HepG2 (cell line): ENCODE data around the gene PRPF38B. TPM values are rescaled to one million over a fixed set of nuclear protein-coding genes. Genes with fewer than 3 reads are reported as not detected.

Experiments
- EP300 ChIP-seq, 3 experiments: sonication (generic) in 1 of 3; formaldehyde crosslinking in 1 of 3; IDR thresholded peaks; 2 replicates each; pipeline versions ENCODE4 v1.5.1 to v1.6.1; 2011 to 2020; ENCODE audit warnings: low read depth in 2 of 3, low read length in 2 of 3, borderline replicate concordance in 1 of 3, improper control_type of control experiment in 1 of 3, mild to moderate bottlenecking in 1 of 3, missing genetic modification reagents in 1 of 3, moderate library complexity in 1 of 3
- TAF1 ChIP-seq: sonication (generic); formaldehyde crosslinking; IDR thresholded peaks from 2 replicates; pipeline ENCODE4 v1.4.0; 2020; ENCODE audit warnings: missing genetic modification reagents
- ZNF207 ChIP-seq: fragments of 450-650 bp; IDR thresholded peaks from 2 replicates; pipeline ENCODE4 v1.6.1; 2016; ENCODE audit warnings: antibody characterized with exemption, borderline replicate concordance
- ZNF251 ChIP-seq: sonication (generic); formaldehyde crosslinking; IDR thresholded peaks from 2 replicates; pipeline ENCODE4 v1.9.0; 2021; ENCODE audit warnings: mild to moderate bottlenecking, missing genetic modification reagents
- ZNF713 ChIP-seq: sonication (generic); formaldehyde crosslinking; IDR thresholded peaks from 2 replicates; pipeline ENCODE4 v1.4.0; 2020; ENCODE audit warnings: mild to moderate bottlenecking, missing genetic modification reagents
- ZZZ3 ChIP-seq: sonication (generic); formaldehyde crosslinking; IDR thresholded peaks from 2 replicates; pipeline ENCODE4 v1.4.0; 2020; ENCODE audit warnings: missing genetic modification reagents, mild to moderate bottlenecking, borderline replicate concordance
- polyA plus RNA-seq, 8 experiments: library from polyadenylated mRNA; depleted of rRNA in 3 of 8; stranded (reverse) in 7 of 8; unstranded in 1 of 8; fragments of >200 nt; fragmentation: Illumina TruSeq in 4 of 8; extraction: Trizol in 4 of 8; gene quantifications; 2 replicates each; pipeline versions ENCODE4 v1.2.1 to v1.2.3, GENCODE V29; 2011 to 2016; ENCODE audit warnings: low read depth in 4 of 8, missing spikeins in 1 of 8, mixed read lengths in 1 of 8; ENCODE audit not compliant: insufficient read depth in 1 of 8
- total RNA-seq, 5 experiments: library from RNA; depleted of rRNA; stranded (reverse); fragments of >200 nt; fragmentation: Illumina TruSeq; extraction: Trizol; gene quantifications; 2 replicates each; pipeline ENCODE4 v1.2.3, GENCODE V29; 2016; ENCODE audit warnings: low read depth in 1 of 5
- TF ChIP-seq, protein P1 (sequence below): IDR thresholded peaks from 2 replicates; pipeline ENCODE4 v1.4.0; 2020; ENCODE audit warnings: mild to moderate bottlenecking, missing genetic modification reagents
- TF ChIP-seq, protein P2 (sequence below): IDR thresholded peaks from 2 replicates; pipeline ENCODE4 v1.6.1; 2016; ENCODE audit warnings: missing compliant biosample characterization, missing genetic modification reagents, borderline replicate concordance
- TF ChIP-seq, protein P3 (sequence below): sonication (generic); formaldehyde crosslinking; IDR thresholded peaks from 2 replicates; pipeline ENCODE4 v1.4.0; 2020; ENCODE audit warnings: missing genetic modification reagents
- TF ChIP-seq, protein P4 (sequence below): sonication (generic); formaldehyde crosslinking; IDR thresholded peaks from 2 replicates; pipeline ENCODE4 v1.4.0; 2020; ENCODE audit warnings: mild to moderate bottlenecking, low read depth, missing genetic modification reagents
- TF ChIP-seq, protein P5 (sequence below), 2 experiments: sonication (generic) in 1 of 2; formaldehyde crosslinking in 1 of 2; IDR thresholded peaks; 2 replicates each; pipeline versions ENCODE4 v1.6.1 to v1.9.0; 2014 to 2022; ENCODE audit warnings: antibody characterized with exemption in 1 of 2, borderline replicate concordance in 1 of 2, inconsistent platforms in 1 of 2, low read depth in 1 of 2, missing genetic modification reagents in 1 of 2

The PRPF38B gene
- total and polyA plus RNA-seq, 2 of the 13 experiments (the other 11 are each of a cell fraction or from before 2014, with no cell fraction given), result 25.7 to 29.7 TPM

DNA sequence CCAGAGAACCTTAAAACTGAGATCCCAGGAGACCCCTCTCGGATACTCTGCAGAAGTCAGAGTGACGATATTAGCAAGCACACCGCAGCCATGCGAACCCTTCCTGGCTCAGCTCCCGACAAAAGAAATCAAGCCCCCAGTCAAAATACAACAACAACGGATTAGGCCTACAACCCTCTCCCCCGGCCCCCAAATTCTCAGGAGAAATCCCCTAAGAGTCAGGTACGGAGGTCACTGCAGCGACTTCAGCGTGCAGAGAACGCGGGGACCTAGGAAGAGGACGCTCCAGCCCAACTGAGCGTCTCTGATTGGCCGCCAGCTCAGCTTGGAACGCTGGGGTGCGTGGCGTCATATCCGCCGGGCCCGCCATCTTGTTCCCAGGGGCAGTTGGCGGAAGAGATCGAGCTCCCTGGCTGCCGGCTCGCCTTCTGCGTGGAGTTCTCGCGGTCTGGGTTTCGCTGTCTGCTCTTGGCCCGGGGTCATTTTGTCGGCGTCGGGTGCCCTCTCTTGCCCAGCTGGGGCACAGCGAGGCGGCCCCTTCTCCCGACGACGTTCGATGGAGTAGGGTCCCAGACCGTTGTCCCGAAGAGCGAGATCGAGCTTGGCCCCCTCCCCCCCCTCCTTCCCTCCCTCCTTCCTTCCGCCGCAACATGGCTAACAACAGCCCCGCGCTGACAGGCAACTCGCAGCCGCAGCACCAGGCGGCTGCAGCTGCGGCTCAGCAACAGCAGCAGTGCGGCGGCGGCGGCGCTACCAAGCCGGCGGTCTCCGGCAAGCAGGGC is at the start of gene PRPF38B (continued):
- TF ChIP-seq, protein P1, sequence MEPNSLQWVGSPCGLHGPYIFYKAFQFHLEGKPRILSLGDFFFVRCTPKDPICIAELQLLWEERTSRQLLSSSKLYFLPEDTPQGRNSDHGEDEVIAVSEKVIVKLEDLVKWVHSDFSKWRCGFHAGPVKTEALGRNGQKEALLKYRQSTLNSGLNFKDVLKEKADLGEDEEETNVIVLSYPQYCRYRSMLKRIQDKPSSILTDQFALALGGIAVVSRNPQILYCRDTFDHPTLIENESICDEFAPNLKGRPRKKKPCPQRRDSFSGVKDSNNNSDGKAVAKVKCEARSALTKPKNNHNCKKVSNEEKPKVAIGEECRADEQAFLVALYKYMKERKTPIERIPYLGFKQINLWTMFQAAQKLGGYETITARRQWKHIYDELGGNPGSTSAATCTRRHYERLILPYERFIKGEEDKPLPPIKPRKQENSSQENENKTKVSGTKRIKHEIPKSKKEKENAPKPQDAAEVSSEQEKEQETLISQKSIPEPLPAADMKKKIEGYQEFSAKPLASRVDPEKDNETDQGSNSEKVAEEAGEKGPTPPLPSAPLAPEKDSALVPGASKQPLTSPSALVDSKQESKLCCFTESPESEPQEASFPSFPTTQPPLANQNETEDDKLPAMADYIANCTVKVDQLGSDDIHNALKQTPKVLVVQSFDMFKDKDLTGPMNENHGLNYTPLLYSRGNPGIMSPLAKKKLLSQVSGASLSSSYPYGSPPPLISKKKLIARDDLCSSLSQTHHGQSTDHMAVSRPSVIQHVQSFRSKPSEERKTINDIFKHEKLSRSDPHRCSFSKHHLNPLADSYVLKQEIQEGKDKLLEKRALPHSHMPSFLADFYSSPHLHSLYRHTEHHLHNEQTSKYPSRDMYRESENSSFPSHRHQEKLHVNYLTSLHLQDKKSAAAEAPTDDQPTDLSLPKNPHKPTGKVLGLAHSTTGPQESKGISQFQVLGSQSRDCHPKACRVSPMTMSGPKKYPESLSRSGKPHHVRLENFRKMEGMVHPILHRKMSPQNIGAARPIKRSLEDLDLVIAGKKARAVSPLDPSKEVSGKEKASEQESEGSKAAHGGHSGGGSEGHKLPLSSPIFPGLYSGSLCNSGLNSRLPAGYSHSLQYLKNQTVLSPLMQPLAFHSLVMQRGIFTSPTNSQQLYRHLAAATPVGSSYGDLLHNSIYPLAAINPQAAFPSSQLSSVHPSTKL (CRISPR knock-in tag), result peak; percentile 48; the same call in 1 of the 2 replicates
- TF ChIP-seq, protein P2, sequence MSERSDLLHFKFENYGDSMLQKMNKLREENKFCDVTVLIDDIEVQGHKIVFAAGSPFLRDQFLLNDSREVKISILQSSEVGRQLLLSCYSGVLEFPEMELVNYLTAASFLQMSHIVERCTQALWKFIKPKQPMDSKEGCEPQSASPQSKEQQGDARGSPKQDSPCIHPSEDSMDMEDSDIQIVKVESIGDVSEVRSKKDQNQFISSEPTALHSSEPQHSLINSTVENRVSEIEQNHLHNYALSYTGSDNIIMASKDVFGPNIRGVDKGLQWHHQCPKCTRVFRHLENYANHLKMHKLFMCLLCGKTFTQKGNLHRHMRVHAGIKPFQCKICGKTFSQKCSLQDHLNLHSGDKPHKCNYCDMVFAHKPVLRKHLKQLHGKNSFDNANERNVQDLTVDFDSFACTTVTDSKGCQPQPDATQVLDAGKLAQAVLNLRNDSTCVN, result 0 out of 2 replicates have a peak, but pooled peaks have one; percentile 38
- TF ChIP-seq, protein P3, sequence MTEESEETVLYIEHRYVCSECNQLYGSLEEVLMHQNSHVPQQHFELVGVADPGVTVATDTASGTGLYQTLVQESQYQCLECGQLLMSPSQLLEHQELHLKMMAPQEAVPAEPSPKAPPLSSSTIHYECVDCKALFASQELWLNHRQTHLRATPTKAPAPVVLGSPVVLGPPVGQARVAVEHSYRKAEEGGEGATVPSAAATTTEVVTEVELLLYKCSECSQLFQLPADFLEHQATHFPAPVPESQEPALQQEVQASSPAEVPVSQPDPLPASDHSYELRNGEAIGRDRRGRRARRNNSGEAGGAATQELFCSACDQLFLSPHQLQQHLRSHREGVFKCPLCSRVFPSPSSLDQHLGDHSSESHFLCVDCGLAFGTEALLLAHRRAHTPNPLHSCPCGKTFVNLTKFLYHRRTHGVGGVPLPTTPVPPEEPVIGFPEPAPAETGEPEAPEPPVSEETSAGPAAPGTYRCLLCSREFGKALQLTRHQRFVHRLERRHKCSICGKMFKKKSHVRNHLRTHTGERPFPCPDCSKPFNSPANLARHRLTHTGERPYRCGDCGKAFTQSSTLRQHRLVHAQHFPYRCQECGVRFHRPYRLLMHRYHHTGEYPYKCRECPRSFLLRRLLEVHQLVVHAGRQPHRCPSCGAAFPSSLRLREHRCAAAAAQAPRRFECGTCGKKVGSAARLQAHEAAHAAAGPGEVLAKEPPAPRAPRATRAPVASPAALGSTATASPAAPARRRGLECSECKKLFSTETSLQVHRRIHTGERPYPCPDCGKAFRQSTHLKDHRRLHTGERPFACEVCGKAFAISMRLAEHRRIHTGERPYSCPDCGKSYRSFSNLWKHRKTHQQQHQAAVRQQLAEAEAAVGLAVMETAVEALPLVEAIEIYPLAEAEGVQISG (CRISPR knock-in tag), result peak; percentile 91
- TF ChIP-seq ZNF713 (no peak), ZNF251 (CRISPR knock-in tag) (no peak; the same call in 1 of the 2 replicates), ZZZ3 (CRISPR knock-in tag) (peak; percentile 68; the same call in 1 of the 2 replicates), EP300 (IDR thresholded peaks at IDR 0.05; ENCODE audit: low read depth in 2 of 2, low read length in 2 of 2) (no peak), EP300 (CRISPR knock-in tag; IDR thresholded peaks at IDR 0.05; ENCODE audit: borderline replicate concordance) (no peak; the same call in 1 of the 2 replicates), TAF1 (CRISPR knock-in tag) (peak; percentile 90), ZNF207 (no peak)
- TF ChIP-seq, protein P4, sequence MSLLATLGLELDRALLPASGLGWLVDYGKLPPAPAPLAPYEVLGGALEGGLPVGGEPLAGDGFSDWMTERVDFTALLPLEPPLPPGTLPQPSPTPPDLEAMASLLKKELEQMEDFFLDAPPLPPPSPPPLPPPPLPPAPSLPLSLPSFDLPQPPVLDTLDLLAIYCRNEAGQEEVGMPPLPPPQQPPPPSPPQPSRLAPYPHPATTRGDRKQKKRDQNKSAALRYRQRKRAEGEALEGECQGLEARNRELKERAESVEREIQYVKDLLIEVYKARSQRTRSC (CRISPR knock-in tag), result 0 out of 2 replicates have a peak, but pooled peaks have one; percentile 54
- TF ChIP-seq, protein P5, sequence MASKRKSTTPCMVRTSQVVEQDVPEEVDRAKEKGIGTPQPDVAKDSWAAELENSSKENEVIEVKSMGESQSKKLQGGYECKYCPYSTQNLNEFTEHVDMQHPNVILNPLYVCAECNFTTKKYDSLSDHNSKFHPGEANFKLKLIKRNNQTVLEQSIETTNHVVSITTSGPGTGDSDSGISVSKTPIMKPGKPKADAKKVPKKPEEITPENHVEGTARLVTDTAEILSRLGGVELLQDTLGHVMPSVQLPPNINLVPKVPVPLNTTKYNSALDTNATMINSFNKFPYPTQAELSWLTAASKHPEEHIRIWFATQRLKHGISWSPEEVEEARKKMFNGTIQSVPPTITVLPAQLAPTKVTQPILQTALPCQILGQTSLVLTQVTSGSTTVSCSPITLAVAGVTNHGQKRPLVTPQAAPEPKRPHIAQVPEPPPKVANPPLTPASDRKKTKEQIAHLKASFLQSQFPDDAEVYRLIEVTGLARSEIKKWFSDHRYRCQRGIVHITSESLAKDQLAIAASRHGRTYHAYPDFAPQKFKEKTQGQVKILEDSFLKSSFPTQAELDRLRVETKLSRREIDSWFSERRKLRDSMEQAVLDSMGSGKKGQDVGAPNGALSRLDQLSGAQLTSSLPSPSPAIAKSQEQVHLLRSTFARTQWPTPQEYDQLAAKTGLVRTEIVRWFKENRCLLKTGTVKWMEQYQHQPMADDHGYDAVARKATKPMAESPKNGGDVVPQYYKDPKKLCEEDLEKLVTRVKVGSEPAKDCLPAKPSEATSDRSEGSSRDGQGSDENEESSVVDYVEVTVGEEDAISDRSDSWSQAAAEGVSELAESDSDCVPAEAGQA (IDR thresholded peaks at IDR 0.05; ENCODE audit: low read depth), result peak; percentile 98
- TF ChIP-seq, protein P5 (CRISPR knock-in tag; IDR thresholded peaks at IDR 0.05; ENCODE audit: borderline replicate concordance), result no peak
